WTC11 (cell line): ENCODE data around the gene ACHE. TPM values are rescaled to one million over a fixed set of nuclear protein-coding genes. Genes with fewer than 3 reads are reported as not detected.

Experiments used
- ATAC-seq: fragments of 200-7000 bp; cut with Tn5 transposase; 2 replicates; pipeline ENCODE4 v1.10.0; 2021; ENCODE audit warnings: mild to moderate bottlenecking, moderate library complexity
- CTCF ChIA-PET: fragments of 300-600 bp; sonication (Branson Sonifier 250); formaldehyde crosslinking; loops from one replicate; lab custom pipeline; 2021; ENCODE audit warnings: antibody characterized with exemption; lab: Charles Lee
- POLR2A ChIA-PET: fragments of 350-600 bp; sonication (Branson Sonifier 250); formaldehyde crosslinking; loops from one replicate; lab custom pipeline; 2021; ENCODE audit warnings: antibody characterized with exemption; lab: Charles Lee
- DNase-seq: peaks from one replicate; pipeline ENCODE4 v3.0.0; 2021; ENCODE audit warnings: low spot score
- H3K27ac Mint-ChIP-seq: 2 replicates; pipeline ENCODE4 v1.8.0; 2021; ENCODE audit warnings: mixed read lengths
- H3K27me3 Mint-ChIP-seq: 2 replicates; pipeline ENCODE4 v1.8.0; 2021; ENCODE audit warnings: low read depth, mild to moderate bottlenecking, moderate library complexity, mixed read lengths
- H3K36me3 Mint-ChIP-seq: 2 replicates; pipeline ENCODE4 v1.8.0; 2021; ENCODE audit warnings: mixed read lengths
- H3K4me1 Mint-ChIP-seq: 2 replicates; pipeline ENCODE4 v1.8.0; 2022; ENCODE audit warnings: mixed read lengths
- H3K4me3 Mint-ChIP-seq: 2 replicates; pipeline ENCODE4 v1.8.0; 2021; ENCODE audit warnings: mild to moderate bottlenecking, moderate library complexity, mixed read lengths
- H3K9me3 Mint-ChIP-seq: 2 replicates; pipeline ENCODE4 v1.8.0; 2021; ENCODE audit warnings: mixed read lengths
- AR ChIP-seq: fragments of 250-450 bp; sonication (Bioruptor Pico); IDR thresholded peaks from 2 replicates; pipeline ENCODE4 v1.9.0; 2021; ENCODE audit warnings: mild to moderate bottlenecking
- CTCF ChIP-seq: fragments of 200-600 bp; IDR thresholded peaks from 2 replicates; pipeline ENCODE4 v1.8.0; 2022; ENCODE audit warnings: antibody characterized with exemption
- E2F4 ChIP-seq: sonication (generic); formaldehyde crosslinking; IDR thresholded peaks from 2 replicates; pipeline ENCODE4 v1.8.1; 2022; ENCODE audit warnings: low read depth, mild to moderate bottlenecking, moderate library complexity, missing genetic modification reagents, borderline replicate concordance
- FOXJ3 ChIP-seq: sonication (generic); formaldehyde crosslinking; IDR thresholded peaks from 2 replicates; pipeline ENCODE4 v1.9.0; 2021; ENCODE audit warnings: missing genetic modification reagents, mild to moderate bottlenecking, borderline replicate concordance
- FOXP1 ChIP-seq: sonication (generic); formaldehyde crosslinking; IDR thresholded peaks from 2 replicates; pipeline ENCODE4 v1.8.0; 2022; ENCODE audit warnings: missing genetic modification reagents, mild to moderate bottlenecking, moderate library complexity, borderline replicate concordance
- GRHL2 ChIP-seq: fragments of 250-450 bp; sonication (Bioruptor Pico); IDR thresholded peaks from 2 replicates; pipeline ENCODE4 v1.8.0; 2022; ENCODE audit warnings: mild to moderate bottlenecking, moderate library complexity; ENCODE audit not compliant: insufficient replicate concordance, severe bottlenecking
- HMGA2 ChIP-seq: fragments of 250-450 bp; sonication (Bioruptor Pico); IDR thresholded peaks from 2 replicates; pipeline ENCODE4 v1.4.0; 2021; ENCODE audit warnings: mild to moderate bottlenecking, moderate library complexity
- JUN ChIP-seq: sonication (generic); formaldehyde crosslinking; IDR thresholded peaks from 2 replicates; pipeline ENCODE4 v1.8.0; 2023; ENCODE audit warnings: mild to moderate bottlenecking, missing genetic modification reagents
- MAX ChIP-seq: sonication (generic); formaldehyde crosslinking; IDR thresholded peaks from 2 replicates; pipeline ENCODE4 v1.8.0; 2022; ENCODE audit warnings: mild to moderate bottlenecking, missing genetic modification reagents
- NFYB ChIP-seq: sonication (generic); formaldehyde crosslinking; conservative IDR thresholded peaks from 2 replicates; pipeline ENCODE4 v1.8.0; 2022; ENCODE audit warnings: low read depth, missing genetic modification reagents
- NR2C2 ChIP-seq: sonication (generic); formaldehyde crosslinking; IDR thresholded peaks from 2 replicates; pipeline ENCODE4 v1.8.0; 2022; ENCODE audit warnings: mild to moderate bottlenecking, missing genetic modification reagents
- PREB ChIP-seq: sonication (generic); formaldehyde crosslinking; IDR thresholded peaks from 2 replicates; pipeline ENCODE4 v1.8.1; 2022; ENCODE audit warnings: mild to moderate bottlenecking, missing genetic modification reagents, moderate library complexity, borderline replicate concordance
- RELA ChIP-seq: sonication (generic); formaldehyde crosslinking; IDR thresholded peaks from 2 replicates; pipeline ENCODE4 v1.8.1; 2022; ENCODE audit warnings: missing genetic modification reagents, mild to moderate bottlenecking, borderline replicate concordance
- SOX15 ChIP-seq: fragments of 250-450 bp; sonication (Bioruptor Pico); IDR thresholded peaks from 2 replicates; pipeline ENCODE4 v1.9.0; 2021; ENCODE audit warnings: mild to moderate bottlenecking
- ZNF121 ChIP-seq: sonication (generic); formaldehyde crosslinking; IDR thresholded peaks from 2 replicates; pipeline ENCODE4 v1.8.0; 2023; ENCODE audit warnings: missing genetic modification reagents
- total RNA-seq: library from RNA; stranded (reverse); gene quantifications from 3 replicates; pipeline ENCODE4 v1.2.3, GENCODE V29; 2021
- TF ChIP-seq, protein P1 (sequence below): sonication (generic); formaldehyde crosslinking; IDR thresholded peaks from 2 replicates; pipeline ENCODE4 v1.8.0; 2023; ENCODE audit warnings: missing genetic modification reagents, mild to moderate bottlenecking, borderline replicate concordance
- TF ChIP-seq, protein P2 (sequence below): fragments of 250-450 bp; sonication (Bioruptor Pico); IDR thresholded peaks from 2 replicates; pipeline ENCODE4 v2.1.2; 2022; ENCODE audit warnings: mild to moderate bottlenecking, moderate library complexity
- TF ChIP-seq, protein P3 (sequence below): fragments of 250-450 bp; sonication (Bioruptor Pico); IDR thresholded peaks from 2 replicates; pipeline ENCODE4 v1.9.0; 2021; ENCODE audit warnings: moderate library complexity, mild to moderate bottlenecking, inconsistent platforms, borderline replicate concordance
- TF ChIP-seq, protein P4 (sequence below): sonication (generic); formaldehyde crosslinking; IDR thresholded peaks from 2 replicates; pipeline ENCODE4 v1.8.1; 2022; ENCODE audit warnings: missing genetic modification reagents, borderline replicate concordance

Gene ACHE
- total RNA-seq, 1 experiment from 2014 or later: 7.7 TPM

GRCh38 chr7:100888988-100889750, 6.5 kb downstream of the ACHE start, which contains the start of gene UFSP1:
Gene UFSP1, minus strand, starts transcription at chr7:100889715. Its CDS starts 444 bp downstream, at chr7:100889271.
- POLR2A ChIA-PET: interaction anchor here (0.6 to 6.2 kb wide), 18 partner anchors 14 to 460 kb away, joined by 3 to 71 read pairs (median 6); partner anchors contain the start of genes EPHB4, MOSPD3, POP7 and SLC12A9
- DNase-seq: no peak
- TF ChIP-seq ZNF121 (CRISPR knock-in tag): peak; percentile 5; the same call in 1 of the 2 replicates
- no peak for TF ChIP-seq SOX15 (CRISPR knock-in tag)
- peak; percentile 82; the same call in 1 of the 2 replicates for TF ChIP-seq JUN
- no peak for TF ChIP-seq FOXJ3
- TF ChIP-seq, protein P1, sequence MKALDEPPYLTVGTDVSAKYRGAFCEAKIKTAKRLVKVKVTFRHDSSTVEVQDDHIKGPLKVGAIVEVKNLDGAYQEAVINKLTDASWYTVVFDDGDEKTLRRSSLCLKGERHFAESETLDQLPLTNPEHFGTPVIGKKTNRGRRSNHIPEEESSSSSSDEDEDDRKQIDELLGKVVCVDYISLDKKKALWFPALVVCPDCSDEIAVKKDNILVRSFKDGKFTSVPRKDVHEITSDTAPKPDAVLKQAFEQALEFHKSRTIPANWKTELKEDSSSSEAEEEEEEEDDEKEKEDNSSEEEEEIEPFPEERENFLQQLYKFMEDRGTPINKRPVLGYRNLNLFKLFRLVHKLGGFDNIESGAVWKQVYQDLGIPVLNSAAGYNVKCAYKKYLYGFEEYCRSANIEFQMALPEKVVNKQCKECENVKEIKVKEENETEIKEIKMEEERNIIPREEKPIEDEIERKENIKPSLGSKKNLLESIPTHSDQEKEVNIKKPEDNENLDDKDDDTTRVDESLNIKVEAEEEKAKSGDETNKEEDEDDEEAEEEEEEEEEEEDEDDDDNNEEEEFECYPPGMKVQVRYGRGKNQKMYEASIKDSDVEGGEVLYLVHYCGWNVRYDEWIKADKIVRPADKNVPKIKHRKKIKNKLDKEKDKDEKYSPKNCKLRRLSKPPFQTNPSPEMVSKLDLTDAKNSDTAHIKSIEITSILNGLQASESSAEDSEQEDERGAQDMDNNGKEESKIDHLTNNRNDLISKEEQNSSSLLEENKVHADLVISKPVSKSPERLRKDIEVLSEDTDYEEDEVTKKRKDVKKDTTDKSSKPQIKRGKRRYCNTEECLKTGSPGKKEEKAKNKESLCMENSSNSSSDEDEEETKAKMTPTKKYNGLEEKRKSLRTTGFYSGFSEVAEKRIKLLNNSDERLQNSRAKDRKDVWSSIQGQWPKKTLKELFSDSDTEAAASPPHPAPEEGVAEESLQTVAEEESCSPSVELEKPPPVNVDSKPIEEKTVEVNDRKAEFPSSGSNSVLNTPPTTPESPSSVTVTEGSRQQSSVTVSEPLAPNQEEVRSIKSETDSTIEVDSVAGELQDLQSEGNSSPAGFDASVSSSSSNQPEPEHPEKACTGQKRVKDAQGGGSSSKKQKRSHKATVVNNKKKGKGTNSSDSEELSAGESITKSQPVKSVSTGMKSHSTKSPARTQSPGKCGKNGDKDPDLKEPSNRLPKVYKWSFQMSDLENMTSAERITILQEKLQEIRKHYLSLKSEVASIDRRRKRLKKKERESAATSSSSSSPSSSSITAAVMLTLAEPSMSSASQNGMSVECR (CRISPR knock-in tag): peak; percentile 31
- no peak for TF ChIP-seq HMGA2 (CRISPR knock-in tag)
- TF ChIP-seq, protein P2, sequence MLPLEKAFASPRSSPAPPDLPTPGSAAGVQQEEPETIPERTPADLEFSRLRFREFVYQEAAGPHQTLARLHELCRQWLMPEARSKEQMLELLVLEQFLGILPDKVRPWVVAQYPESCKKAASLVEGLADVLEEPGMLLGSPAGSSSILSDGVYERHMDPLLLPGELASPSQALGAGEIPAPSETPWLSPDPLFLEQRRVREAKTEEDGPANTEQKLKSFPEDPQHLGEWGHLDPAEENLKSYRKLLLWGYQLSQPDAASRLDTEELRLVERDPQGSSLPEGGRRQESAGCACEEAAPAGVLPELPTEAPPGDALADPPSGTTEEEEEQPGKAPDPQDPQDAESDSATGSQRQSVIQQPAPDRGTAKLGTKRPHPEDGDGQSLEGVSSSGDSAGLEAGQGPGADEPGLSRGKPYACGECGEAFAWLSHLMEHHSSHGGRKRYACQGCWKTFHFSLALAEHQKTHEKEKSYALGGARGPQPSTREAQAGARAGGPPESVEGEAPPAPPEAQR (CRISPR knock-in tag): no peak
- TF ChIP-seq GRHL2: no peak
- TF ChIP-seq FOXP1: peak; percentile 81
- no peak for TF ChIP-seq AR (CRISPR knock-in tag)
- 0 out of 2 replicates have a peak, but pooled peaks have one; percentile 16 for TF ChIP-seq NFYB (CRISPR knock-in tag)
- TF ChIP-seq, protein P3, sequence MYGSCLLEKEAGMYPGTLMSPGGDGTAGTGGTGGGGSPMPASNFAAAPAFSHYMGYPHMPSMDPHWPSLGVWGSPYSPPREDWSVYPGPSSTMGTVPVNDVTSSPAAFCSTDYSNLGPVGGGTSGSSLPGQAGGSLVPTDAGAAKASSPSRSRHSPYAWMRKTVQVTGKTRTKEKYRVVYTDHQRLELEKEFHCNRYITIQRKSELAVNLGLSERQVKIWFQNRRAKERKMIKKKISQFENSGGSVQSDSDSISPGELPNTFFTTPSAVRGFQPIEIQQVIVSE (CRISPR knock-in tag): no peak
- no peak; the same call in 1 of the 2 replicates for TF ChIP-seq E2F4 (CRISPR knock-in tag)
- TF ChIP-seq MAX (CRISPR knock-in tag): peak; percentile 89; the same call in 1 of the 2 replicates
- TF ChIP-seq PREB (CRISPR knock-in tag): peak; percentile 66; the same call in 1 of the 2 replicates
- TF ChIP-seq CTCF: no peak
- TF ChIP-seq NR2C2 (CRISPR knock-in tag): no peak
- peak; percentile 90 for TF ChIP-seq RELA (CRISPR knock-in tag)
- TF ChIP-seq, protein P4, sequence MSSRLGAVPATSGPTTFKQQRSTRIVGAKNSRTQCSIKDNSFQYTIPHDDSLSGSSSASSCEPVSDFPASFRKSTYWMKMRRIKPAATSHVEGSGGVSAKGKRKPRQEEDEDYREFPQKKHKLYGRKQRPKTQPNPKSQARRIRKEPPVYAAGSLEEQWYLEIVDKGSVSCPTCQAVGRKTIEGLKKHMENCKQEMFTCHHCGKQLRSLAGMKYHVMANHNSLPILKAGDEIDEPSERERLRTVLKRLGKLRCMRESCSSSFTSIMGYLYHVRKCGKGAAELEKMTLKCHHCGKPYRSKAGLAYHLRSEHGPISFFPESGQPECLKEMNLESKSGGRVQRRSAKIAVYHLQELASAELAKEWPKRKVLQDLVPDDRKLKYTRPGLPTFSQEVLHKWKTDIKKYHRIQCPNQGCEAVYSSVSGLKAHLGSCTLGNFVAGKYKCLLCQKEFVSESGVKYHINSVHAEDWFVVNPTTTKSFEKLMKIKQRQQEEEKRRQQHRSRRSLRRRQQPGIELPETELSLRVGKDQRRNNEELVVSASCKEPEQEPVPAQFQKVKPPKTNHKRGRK (CRISPR knock-in tag): no peak

More at GRCh38 chr7:100888988-100889750, 6.5 kb downstream of the ACHE start, which contains the start of gene UFSP1:
- Mint-ChIP-seq H3K4me1 (peaks cover 40% of the 10 kb centered on the region), H3K27me3 (peaks cover 4% of the 10 kb centered on the region), H3K9me3 (no peaks in the 10 kb centered on the region), H3K4me3 (peak within 1 kb of the TSS; percentile 88), H3K27ac (peak within 1 kb of the TSS; percentile 97), H3K36me3 (peaks cover 44% of the 10 kb centered on the region)
- peak; percentile 13 for ATAC-seq
- CTCF ChIA-PET: interaction anchor here (0.6 to 2.4 kb wide), 28 partner anchors 9 to 420 kb away, joined by 3 to 19 read pairs (median 4); partner anchors contain the start of genes EPHB4, POP7, SLC12A9 and SRRT
